GM12878 (cell line): ENCODE measurements around the gene PELI2. TPM values are rescaled to one million over a fixed set of nuclear protein-coding genes. Genes with fewer than 3 reads are reported as not detected.

ENCODE experiments used
- ATAC-seq: fragments of 200-7000 bp; cut with Tn5 transposase; 3 replicates; pipeline ENCODE4 v1.9.1; 2020; ENCODE audit warnings: mild to moderate bottlenecking, moderate library complexity
- BruUV-seq: library from RNA; stranded (reverse); fragments of 400-500 nt; replicated peaks from 2 replicates; lab custom pipeline; 2021; lab: Mats Ljungman, UMichigan
- CTCF ChIA-PET: fragments of 300-600 bp; sonication (Branson Sonifier 250); formaldehyde crosslinking; extraction: SDS; loops from one replicate; lab custom pipeline; 2021; ENCODE audit warnings: inconsistent platforms; lab: Yijun Ruan, JAX
- POLR2A ChIA-PET: fragments of 350-600 bp; formaldehyde crosslinking; extraction: SDS; loops from one replicate; lab custom pipeline; 2021; ENCODE audit warnings: inconsistent platforms; lab: Charles Lee
- RAD21 ChIA-PET: fragments of 300-600 bp; sonication (Branson Sonifier 250); formaldehyde crosslinking; loops from one replicate; lab custom pipeline; 2023; ENCODE audit warnings: antibody characterized with exemption; ENCODE audit not compliant: unreplicated experiment; lab: Charles Lee
- SMC1A ChIA-PET: fragments of 300-600 bp; sonication (Branson Sonifier 250); formaldehyde crosslinking; loops from one replicate; lab custom pipeline; 2023; ENCODE audit not compliant: unreplicated experiment, uncharacterized antibody; lab: Charles Lee
- DNase-seq: peaks from one replicate; pipeline ENCODE4 v3.0.0-alpha.2; 2011; ENCODE audit warnings: low read depth, low spot score
- FAIRE-seq: peaks from 3 replicates; lab custom pipeline; 2011; peaks lifted over from hg19 to GRCh38; lab: Jason Lieb, UNC
- H2AFZ ChIP-seq: 2 replicates; pipeline ENCODE4 v1.6.0; 2011; ENCODE audit warnings: low read depth, low read length, control low read depth; ENCODE audit not compliant: control insufficient read depth
- H3K27ac ChIP-seq: 2 replicates; pipeline ENCODE4 v1.5.1; 2011; ENCODE audit warnings: control low read depth; ENCODE audit not compliant: control insufficient read depth, insufficient read depth
- H3K27me3 ChIP-seq, 2 experiments: replicated peaks in 1 of 2; 2 replicates each; pipeline versions ENCODE4 v1.6.0 to v1.6.1; 2011; ENCODE audit warnings: low read length in 1 of 2; ENCODE audit not compliant: control insufficient read depth in 2 of 2, insufficient read depth in 2 of 2
- H3K36me3 ChIP-seq, 2 experiments: 2 replicates each; pipeline ENCODE4 v1.5.1; 2011; ENCODE audit warnings: low read length in 1 of 2; ENCODE audit not compliant: control insufficient read depth in 2 of 2, insufficient read depth in 2 of 2
- H3K4me1 ChIP-seq: 2 replicates; pipeline ENCODE4 v1.6.1; 2011; ENCODE audit warnings: mild to moderate bottlenecking, low read length, moderate library complexity, mixed read lengths; ENCODE audit not compliant: control insufficient read depth, insufficient read depth
- H3K4me2 ChIP-seq: 2 replicates; pipeline ENCODE4 v1.6.0; 2011; ENCODE audit warnings: control low read depth; ENCODE audit not compliant: control insufficient read depth, insufficient read depth
- H3K4me3 ChIP-seq: fragments of 200-600 bp; sonication (generic); 2 replicates; pipeline ENCODE4 v1.5.1; 2016
- H3K79me2 ChIP-seq: 2 replicates; pipeline ENCODE4 v1.6.0; 2011; ENCODE audit warnings: low read length; ENCODE audit not compliant: control insufficient read depth, insufficient read depth
- H3K9ac ChIP-seq: 2 replicates; pipeline ENCODE4 v1.8.0; 2011; ENCODE audit warnings: low read length, control low read depth, mixed read lengths; ENCODE audit not compliant: control insufficient read depth, insufficient read depth
- H3K9me3 ChIP-seq: replicated peaks from 3 replicates; pipeline ENCODE4 v1.5.1; 2011; ENCODE audit warnings: mild to moderate bottlenecking, low read length; ENCODE audit not compliant: control insufficient read depth, insufficient read depth
- H4K20me1 ChIP-seq: 2 replicates; pipeline ENCODE4 v1.6.0; 2011; ENCODE audit not compliant: control insufficient read depth, insufficient read depth
- EED ChIP-seq: sonication (generic); IDR thresholded peaks from 2 replicates; pipeline ENCODE4 v1.6.1; 2016; ENCODE audit warnings: antibody characterized with exemption, low read depth
- MXI1 ChIP-seq: fragments of 150-350 bp; IDR thresholded peaks from 2 replicates; pipeline ENCODE4 v1.6.1; 2011; ENCODE audit warnings: low read depth, mild to moderate bottlenecking, inconsistent platforms, low read length, improper control_type of control experiment
- PAX5 ChIP-seq: IDR thresholded peaks from 2 replicates; pipeline ENCODE4 v1.6.1; 2011; ENCODE audit warnings: low read depth, low read length, borderline replicate concordance
- RAD51 ChIP-seq: fragments of 450-650 bp; IDR thresholded peaks from 2 replicates; pipeline ENCODE4 v1.6.1; 2016; ENCODE audit warnings: moderate library complexity, mild to moderate bottlenecking, inconsistent platforms
- SIN3A ChIP-seq: IDR thresholded peaks from 2 replicates; pipeline ENCODE4 v1.6.1; 2012; ENCODE audit warnings: low read depth, low read length, improper control_type of control experiment
- SRF ChIP-seq, 2 experiments: IDR thresholded peaks; 2 replicates each; pipeline ENCODE4 v1.6.1; 2011; ENCODE audit warnings: low read depth in 2 of 2, low read length in 2 of 2, mild to moderate bottlenecking in 1 of 2, moderate library complexity in 1 of 2
- TAF1 ChIP-seq: IDR thresholded peaks from 2 replicates; pipeline ENCODE4 v1.6.1; 2011; ENCODE audit warnings: mild to moderate bottlenecking, low read depth, low read length, borderline replicate concordance
- TCF12 ChIP-seq: IDR thresholded peaks from 2 replicates; pipeline ENCODE4 v1.6.1; 2011; ENCODE audit warnings: low read depth, mild to moderate bottlenecking, low read length
- YBX1 ChIP-seq: fragments of 450-650 bp; IDR thresholded peaks from 2 replicates; pipeline ENCODE4 v1.6.1; 2016; ENCODE audit warnings: antibody characterized with exemption
- WGBS: methylation state at CpG from one replicate; pipeline ENCODE4 v1.1.6; 2016; ENCODE audit warnings: low lambda C conversion rate; ENCODE audit not compliant: insufficient replicate concordance, insufficient coverage; ENCODE audit errors: missing lambda C conversion rate; 5-methylcytosine and 5-hydroxymethylcytosine counted together
- in situ Hi-C: fragments of 300-500 bp; cut with MboI; formaldehyde crosslinking; loops from 9 replicates; pipeline ENCODE4 v1.14.3; 2018; ENCODE audit warnings: mixed read lengths
- intact Hi-C: fragments of 100-400 bp; cut with micrococcal nuclease; formaldehyde crosslinking; loops from one replicate; pipeline ENCODE4 v1.14.2; 2022; ENCODE audit not compliant: unreplicated experiment
- polyA plus RNA-seq, 11 experiments: library from polyadenylated mRNA; depleted of rRNA in 4 of 11; unstranded in 6 of 11; stranded (reverse) in 5 of 11; fragments of >200 nt; fragmentation: Nextera tagmentation in 4 of 11; fragmentation: Illumina TruSeq in 1 of 11; extraction: Ambion mirVana in 4 of 11; extraction: Trizol in 1 of 11; gene quantifications; 1 replicate in 1 of 11; 2 replicates in 10 of 11; pipeline versions ENCODE4 v1.2.1 to v1.2.3, GENCODE V29; 2011 to 2016; ENCODE audit warnings: inconsistent platforms in 2 of 11, missing spikeins in 2 of 11, low read depth in 1 of 11
- total RNA-seq, 4 experiments: library from RNA; depleted of rRNA in 3 of 4; stranded (reverse); fragments of >200 nt in 3 of 4; fragmentation: Illumina TruSeq in 1 of 4; extraction: Trizol in 1 of 4; gene quantifications; 2 replicates each; pipeline versions ENCODE4 v1.2.1 to v1.2.3, GENCODE V29; 2013 to 2021
- TF ChIP-seq, protein P1 (sequence below): fragments of 150-350 bp; IDR thresholded peaks from 2 replicates; pipeline ENCODE4 v1.6.1; 2016; ENCODE audit warnings: low read depth, low read length
- TF ChIP-seq, protein P2 (sequence below): IDR thresholded peaks from 2 replicates; pipeline ENCODE4 v1.6.1; 2012; ENCODE audit warnings: improper control_type of control experiment, low read depth, low read length; ENCODE audit not compliant: insufficient replicate concordance

PELI2 gene
- total and polyA plus RNA-seq, 10 of the 15 experiments (the other 5 are each of a cell fraction or from before 2014, with no cell fraction given), result under 0.01 to 0.10 (median 0.01) TPM; not detected in 3

GRCh38 chr14:56125772-56126636 lies 7.8 kb downstream of the PELI2 start:
- H3K27ac ChIP-seq, result no peak overlapping the region
- no peaks in the 10 kb centered on the region; a peak in 2 of 4 replicates for H3K27me3 ChIP-seq
- H3K36me3 ChIP-seq, result no peaks in the 10 kb centered on the region
- no peak overlapping the region for H3K4me2 ChIP-seq
- no peak overlapping the region for H2AFZ ChIP-seq
- FAIRE-seq, result no peak
- H4K20me1 ChIP-seq, result no peaks in the 10 kb centered on the region
- H3K9ac ChIP-seq, result no peak overlapping the region
- SMC1A ChIA-PET, result no interaction called here
- H3K4me3 ChIP-seq, result no peak overlapping the region
- no peaks in the 10 kb centered on the region for H3K9me3 ChIP-seq
- no peaks in the 10 kb centered on the region for H3K79me2 ChIP-seq
- POLR2A ChIA-PET, result no interaction called here
- no peak for DNase-seq
- H3K4me1 ChIP-seq, result no peaks in the 10 kb centered on the region
- CTCF ChIA-PET, result no interaction called here
- intact Hi-C loops (no loop called here), in situ Hi-C loops (no loop called here)
- WGBS, result 63% methylated on average over 12 of the region's 12 CpGs
- no TSS peak for BruUV-seq
- RAD21 ChIA-PET, result no interaction called here
- ATAC-seq, result no peak
- TF ChIP-seq PAX5 (no peak), MXI1 (no peak), YBX1 (no peak), SRF (IDR thresholded peaks at IDR 0.05; ENCODE audit: low read depth in 2 of 2, low read length in 2 of 2) (no peak), EED (no peak), RAD51 (no peak), TCF12 (no peak), SIN3A (no peak), TAF1 (no peak)
- TF ChIP-seq, protein P1, sequence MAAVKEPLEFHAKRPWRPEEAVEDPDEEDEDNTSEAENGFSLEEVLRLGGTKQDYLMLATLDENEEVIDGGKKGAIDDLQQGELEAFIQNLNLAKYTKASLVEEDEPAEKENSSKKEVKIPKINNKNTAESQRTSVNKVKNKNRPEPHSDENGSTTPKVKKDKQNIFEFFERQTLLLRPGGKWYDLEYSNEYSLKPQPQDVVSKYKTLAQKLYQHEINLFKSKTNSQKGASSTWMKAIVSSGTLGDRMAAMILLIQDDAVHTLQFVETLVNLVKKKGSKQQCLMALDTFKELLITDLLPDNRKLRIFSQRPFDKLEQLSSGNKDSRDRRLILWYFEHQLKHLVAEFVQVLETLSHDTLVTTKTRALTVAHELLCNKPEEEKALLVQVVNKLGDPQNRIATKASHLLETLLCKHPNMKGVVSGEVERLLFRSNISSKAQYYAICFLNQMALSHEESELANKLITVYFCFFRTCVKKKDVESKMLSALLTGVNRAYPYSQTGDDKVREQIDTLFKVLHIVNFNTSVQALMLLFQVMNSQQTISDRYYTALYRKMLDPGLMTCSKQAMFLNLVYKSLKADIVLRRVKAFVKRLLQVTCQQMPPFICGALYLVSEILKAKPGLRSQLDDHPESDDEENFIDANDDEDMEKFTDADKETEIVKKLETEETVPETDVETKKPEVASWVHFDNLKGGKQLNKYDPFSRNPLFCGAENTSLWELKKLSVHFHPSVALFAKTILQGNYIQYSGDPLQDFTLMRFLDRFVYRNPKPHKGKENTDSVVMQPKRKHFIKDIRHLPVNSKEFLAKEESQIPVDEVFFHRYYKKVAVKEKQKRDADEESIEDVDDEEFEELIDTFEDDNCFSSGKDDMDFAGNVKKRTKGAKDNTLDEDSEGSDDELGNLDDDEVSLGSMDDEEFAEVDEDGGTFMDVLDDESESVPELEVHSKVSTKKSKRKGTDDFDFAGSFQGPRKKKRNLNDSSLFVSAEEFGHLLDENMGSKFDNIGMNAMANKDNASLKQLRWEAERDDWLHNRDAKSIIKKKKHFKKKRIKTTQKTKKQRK, result no peak
- TF ChIP-seq, protein P2, sequence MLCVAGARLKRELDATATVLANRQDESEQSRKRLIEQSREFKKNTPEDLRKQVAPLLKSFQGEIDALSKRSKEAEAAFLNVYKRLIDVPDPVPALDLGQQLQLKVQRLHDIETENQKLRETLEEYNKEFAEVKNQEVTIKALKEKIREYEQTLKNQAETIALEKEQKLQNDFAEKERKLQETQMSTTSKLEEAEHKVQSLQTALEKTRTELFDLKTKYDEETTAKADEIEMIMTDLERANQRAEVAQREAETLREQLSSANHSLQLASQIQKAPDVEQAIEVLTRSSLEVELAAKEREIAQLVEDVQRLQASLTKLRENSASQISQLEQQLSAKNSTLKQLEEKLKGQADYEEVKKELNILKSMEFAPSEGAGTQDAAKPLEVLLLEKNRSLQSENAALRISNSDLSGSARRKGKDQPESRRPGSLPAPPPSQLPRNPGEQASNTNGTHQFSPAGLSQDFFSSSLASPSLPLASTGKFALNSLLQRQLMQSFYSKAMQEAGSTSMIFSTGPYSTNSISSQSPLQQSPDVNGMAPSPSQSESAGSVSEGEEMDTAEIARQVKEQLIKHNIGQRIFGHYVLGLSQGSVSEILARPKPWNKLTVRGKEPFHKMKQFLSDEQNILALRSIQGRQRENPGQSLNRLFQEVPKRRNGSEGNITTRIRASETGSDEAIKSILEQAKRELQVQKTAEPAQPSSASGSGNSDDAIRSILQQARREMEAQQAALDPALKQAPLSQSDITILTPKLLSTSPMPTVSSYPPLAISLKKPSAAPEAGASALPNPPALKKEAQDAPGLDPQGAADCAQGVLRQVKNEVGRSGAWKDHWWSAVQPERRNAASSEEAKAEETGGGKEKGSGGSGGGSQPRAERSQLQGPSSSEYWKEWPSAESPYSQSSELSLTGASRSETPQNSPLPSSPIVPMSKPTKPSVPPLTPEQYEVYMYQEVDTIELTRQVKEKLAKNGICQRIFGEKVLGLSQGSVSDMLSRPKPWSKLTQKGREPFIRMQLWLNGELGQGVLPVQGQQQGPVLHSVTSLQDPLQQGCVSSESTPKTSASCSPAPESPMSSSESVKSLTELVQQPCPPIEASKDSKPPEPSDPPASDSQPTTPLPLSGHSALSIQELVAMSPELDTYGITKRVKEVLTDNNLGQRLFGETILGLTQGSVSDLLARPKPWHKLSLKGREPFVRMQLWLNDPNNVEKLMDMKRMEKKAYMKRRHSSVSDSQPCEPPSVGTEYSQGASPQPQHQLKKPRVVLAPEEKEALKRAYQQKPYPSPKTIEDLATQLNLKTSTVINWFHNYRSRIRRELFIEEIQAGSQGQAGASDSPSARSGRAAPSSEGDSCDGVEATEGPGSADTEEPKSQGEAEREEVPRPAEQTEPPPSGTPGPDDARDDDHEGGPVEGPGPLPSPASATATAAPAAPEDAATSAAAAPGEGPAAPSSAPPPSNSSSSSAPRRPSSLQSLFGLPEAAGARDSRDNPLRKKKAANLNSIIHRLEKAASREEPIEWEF, result no peak
